Stimulated activated CD8-positive, alpha-beta memory T cell treated with anti-CD3 and anti-CD28 coated beads, Interleukin-2, amount 100 ng/mL, for 1 hour (primary cell): ENCODE measurements around the gene PTPRK.

ENCODE experiments used
- DNase-seq, 2 donors: peaks; one replicate each; pipeline ENCODE4 v3.0.0-alpha.2; 2020; ENCODE audit warnings: low read depth in 2 of 2

The PTPRK gene

DNA sequence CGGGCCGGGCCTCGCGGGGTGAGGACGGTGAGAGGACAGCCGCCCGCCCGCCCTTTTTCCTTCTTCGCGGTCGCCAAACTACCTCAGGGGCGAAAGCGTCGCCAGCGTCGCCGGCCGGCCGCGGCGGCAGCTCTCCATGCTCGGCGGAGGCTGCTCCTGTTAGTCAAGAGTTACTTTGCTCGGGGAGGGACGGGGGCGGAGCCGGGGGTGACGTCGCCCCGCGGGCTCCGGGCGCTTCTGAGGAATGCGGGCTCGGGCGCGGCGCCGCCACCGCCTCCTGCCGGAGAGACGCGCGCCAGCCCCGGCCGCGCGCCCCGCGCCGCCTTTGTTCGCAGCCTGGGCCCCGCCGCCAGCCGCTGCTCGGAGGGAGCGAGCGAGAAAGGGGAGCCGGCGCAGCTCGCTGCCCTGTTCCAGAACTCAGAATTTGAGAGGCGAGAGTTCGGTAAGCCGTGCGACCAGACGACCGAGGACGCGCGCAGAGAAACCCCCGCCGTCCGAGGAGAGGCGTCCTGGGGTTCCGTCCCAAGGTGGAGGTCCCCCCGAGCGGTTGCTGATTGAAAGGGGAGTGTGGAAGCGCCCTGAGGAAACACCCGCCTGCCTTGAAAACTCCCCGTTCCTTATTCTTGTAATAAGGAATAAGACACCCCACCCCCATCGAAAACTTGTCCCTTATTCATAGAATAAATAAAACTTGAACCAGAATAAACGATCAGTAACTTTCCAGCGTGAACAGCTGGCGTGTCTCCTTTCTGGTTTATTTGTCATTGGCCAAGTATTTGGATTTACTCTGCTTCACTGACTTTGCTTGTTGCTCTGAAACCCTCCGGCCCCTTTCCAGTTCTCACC, at the start of gene PTPRK:
TSS of gene PTPRK (minus strand) at position 164 of the 846 bp plus-strand sequence. CDS start 241 bp downstream, outside the sequence.
- DNase-seq: peak; percentile 64 to 75

DNA sequence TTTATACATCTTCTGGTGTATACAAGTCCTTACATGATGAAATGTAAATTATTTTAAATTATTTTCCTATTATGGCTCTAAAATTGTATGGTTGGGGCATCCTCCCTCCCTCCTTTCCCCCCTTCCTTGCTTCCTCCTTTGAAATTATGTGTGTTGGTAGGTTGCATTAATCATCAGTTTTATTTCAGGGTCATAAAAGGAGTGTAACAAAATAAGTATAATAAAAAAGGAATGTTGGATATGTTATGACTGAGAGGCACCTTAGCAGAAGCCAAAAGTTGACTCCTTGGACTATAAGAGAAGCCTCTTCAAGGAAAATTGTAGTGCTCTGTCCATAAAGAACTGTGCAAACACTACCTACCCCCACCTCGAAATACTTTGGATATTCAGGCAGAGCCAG, 46.6 kb upstream of the PTPRK start:
- DNase-seq: no peak

- DNase-seq: no peak
Observed at GRCh38 chr6:128560966-128561365, 40.6 kb upstream of the PTPRK start.

DNA sequence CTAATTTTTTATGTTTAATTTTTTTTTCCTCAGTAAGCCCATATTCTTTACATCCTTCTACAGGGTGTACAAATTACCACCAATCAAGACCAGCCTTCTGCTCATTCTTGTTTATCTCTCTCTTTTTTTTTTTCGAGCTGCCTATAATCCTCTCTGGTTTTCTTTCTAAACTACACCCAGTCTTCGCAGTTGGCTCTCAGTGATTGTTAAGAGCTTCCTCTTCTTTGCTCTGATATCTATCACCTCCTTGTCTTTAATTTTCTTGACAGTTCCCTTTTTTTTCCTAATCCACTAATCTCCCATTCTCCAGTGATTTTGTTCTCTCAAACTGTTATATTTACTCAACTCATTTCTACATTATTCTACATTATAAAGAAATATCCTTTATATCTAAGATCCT, 38.5 kb upstream of the PTPRK start:
- DNase-seq: no peak

GRCh38 chr6:128558021-128558420, 37.6 kb upstream of the PTPRK start:
- DNase-seq: no peak

DNA sequence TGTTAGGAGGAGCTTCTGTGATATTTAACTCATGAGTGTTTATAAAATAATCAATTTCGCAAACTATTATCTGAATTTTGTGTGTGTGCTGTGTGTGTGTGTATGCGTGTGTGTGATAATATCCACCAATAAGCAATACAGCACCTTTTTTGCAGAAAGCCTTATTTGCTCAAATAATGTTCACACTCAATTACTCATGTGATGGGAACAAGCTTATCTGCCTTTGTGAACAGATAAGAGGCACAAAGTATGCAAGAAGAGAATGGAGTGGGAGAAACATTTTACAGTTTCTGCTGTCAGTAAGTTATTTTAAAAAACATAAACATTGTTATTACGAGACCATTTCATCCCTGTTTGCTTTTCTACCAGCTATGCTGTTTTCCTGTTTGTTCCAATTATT, 36.7 kb upstream of the PTPRK start:
- no peak for DNase-seq

DNA sequence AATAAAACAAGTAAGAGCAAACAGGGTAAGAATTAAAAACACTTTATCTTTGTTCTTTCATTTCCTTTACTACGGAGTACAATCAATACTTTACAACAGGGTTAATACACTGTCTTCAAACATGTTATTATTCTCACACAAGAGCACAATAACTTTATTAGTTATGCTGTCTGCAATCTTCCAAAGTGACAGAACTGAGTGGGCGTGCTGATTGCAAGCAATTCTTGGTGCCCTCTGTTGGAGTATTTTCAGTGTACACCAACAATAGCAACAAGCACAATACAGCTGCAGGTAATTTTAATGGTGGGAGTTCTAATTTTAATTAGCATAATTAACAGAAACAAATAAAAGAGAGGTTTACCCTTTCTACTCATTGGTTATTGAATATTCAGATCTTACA, 33.9 kb upstream of the PTPRK start:
- no peak for DNase-seq

- no peak for DNase-seq
Observed at GRCh38 chr6:128541261-128541660, 20.9 kb upstream of the PTPRK start.

DNA sequence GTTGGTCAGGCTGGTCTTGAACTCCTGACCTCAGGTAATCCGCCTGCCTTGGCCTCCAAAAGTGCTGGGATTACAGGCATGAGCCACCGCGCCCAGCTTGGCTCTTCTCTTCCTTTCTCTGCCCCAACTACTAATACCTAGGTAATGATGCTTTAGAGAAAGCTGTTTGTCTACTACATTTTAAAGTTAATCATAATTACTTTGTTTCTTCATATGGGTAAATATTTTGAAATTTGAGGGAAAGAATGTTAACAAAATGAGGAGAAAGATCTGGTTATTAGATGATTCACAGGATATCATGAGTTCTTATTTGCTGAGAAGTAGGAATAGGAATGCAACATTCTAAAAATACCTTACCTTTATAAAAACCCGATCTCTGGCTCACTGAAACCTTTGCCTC, 18.4 kb upstream of the PTPRK start:
- no peak for DNase-seq

GRCh38 chr6:128532827-128533226, 12.4 kb upstream of the PTPRK start:
- DNase-seq: no peak

DNA sequence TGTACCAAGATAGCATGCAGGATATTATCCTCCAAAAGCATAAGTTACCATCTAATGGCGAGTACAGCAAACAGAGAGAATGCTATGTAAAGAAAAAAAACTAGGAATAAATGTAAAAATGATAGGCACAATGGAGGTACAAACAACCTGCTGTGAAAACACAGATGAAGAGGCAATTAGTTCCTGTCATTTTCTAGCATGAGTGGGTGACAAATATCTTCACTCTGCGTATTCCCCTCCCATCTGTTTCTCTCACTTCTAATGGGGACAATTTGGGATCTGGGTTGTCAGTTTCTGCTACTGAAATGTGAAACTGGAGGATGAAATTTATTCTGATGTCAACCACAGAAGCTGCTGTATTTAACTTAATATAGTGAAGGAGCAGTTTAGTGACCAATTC, 11.7 kb upstream of the PTPRK start:
- DNase-seq: no peak

DNA sequence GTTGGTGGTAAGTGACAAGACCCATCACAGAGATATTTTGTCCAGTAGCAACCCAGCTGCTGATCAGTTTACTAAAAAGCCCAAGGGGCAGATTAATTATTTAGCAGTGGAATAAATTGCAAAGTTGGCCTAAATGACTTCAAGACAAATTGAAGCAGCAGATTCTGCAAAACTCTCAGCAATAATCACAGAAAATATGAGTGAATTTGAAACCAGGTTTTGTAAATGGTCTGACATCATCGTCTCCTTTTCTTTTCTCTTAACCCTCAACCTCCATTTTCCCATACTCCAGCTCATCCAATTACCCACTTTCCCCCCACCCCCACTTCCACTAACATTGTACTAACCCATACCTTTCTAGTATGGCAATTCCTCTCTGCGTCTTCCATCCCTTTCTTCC, 11.3 kb upstream of the PTPRK start:
- no peak for DNase-seq

- DNase-seq: no peak
Observed at GRCh38 chr6:128528241-128528640, 7.8 kb upstream of the PTPRK start.

GRCh38 chr6:128527375-128527774, 7.0 kb upstream of the PTPRK start:
- no peak for DNase-seq

GRCh38 chr6:128526152-128526914, 5.9 kb upstream of the PTPRK start:
- DNase-seq: no peak

- no peak for DNase-seq
Observed at GRCh38 chr6:128525406-128525805, 5.0 kb upstream of the PTPRK start.

DNA sequence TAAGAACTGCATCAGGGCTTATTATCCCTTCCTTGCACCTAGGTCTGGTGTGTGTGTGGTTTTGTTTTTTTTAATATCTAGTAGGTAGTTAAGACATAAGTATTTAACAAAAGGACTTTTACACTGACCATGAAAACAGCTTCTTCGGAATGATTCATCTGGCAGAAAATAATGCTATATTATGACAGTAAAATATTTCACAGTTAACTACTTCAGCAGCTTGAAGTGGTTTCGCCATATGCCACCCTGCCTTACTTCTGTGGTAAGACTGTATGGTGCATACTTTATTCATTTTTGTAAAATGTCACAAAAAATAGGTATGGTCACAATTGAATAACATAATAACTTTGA, 858 bp upstream of the PTPRK start:
- no peak for DNase-seq

DNA sequence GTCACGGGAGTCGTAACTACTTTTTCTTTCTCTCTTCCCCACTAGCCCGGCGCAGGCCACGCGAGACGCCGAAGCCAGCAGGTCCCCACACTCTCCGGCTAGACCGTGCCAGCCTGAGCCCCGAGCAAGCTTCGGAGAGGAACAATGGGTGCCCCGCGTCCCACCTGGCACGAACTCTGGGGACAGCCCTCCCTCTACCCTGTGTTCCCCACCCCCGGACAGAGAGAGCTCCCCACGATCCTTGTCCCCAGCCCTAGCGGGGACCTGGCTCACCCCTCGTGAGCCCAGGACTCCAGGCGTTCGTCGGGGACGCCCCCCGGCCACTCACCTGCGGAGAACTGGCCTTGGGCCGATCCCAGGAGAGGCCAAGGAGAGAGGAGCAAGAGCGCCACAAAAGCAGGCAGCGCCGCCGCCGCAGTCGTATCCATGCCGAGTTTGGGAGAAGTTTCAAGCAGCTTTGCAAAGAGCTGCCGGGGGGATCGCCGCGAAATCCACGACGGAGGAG, 416 bp downstream of the PTPRK start:
- peak; percentile 0 to 8 for DNase-seq

DNA sequence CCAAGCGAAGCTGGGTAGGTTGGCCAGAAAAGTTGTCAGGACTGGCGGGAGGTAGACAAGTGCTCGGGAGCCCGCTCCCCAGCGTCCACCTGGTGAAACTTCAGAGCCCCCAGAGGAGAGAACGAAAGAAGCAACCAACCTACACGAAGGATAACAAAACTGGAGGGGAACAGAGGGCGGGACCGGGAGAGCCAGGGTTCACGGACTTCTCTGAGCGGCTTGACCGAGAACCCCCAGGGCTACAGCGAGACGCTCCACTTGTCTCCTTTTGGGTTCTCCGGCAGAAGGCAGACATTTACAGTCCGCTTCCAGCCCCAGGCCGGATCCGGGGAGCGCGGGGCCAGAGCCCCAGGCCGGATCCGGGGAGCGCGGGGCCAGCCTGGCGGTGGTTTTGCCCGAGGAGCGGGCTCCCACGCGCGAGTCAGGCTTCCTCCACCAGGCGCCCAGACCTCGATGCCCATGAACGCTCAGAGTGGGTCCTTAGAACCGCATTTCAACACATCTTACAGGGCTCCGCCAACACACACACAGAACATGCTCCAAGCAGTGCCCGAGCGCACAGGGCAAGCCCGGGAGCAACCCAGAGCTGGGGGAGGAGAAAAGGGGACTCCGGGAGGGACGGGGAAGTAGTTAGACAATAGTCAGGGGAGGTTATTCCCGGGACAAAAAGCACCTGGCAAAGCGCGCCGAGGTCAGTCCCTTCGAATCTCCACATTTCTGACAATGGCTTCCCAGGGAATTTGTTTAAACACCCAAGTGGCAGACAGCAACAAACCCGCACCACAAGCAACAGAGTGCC, 1.1 kb downstream of the PTPRK start:
- DNase-seq: peak; percentile 2

DNA sequence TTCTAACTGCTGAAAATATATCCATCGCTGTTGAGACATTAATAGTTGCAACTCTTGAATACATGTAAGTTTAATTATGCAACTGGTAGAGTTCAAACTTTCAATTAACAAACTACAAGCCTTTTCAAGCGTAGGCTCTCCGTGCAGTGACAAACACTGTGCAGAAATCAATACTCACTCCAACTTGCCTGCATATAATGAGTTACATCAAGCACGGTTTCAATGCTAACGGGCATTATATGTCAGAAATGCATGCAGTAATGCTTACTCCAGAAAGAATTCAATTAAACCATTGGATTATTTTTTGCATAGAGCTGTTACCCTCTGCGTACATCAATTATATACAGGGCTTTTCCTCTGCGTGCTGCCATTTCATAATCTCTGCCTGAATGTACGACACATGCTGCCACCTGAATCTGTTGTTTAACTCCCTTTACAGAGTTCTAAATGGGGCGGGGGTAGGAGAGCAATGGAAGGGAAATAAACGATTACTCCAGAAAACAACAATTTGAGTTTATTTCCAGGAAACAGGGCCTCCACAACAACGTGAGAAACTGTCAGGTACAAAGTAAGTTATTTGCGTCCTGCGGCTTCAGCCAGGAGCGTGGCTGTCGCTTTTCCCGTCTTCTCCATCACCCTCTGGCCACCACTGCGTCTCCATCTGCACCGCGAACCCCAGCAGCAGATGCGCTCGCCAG, 1.8 kb downstream of the PTPRK start:
- no peak for DNase-seq

GRCh38 chr6:128517124-128517523, 3.3 kb downstream of the PTPRK start:
- no peak for DNase-seq

DNA sequence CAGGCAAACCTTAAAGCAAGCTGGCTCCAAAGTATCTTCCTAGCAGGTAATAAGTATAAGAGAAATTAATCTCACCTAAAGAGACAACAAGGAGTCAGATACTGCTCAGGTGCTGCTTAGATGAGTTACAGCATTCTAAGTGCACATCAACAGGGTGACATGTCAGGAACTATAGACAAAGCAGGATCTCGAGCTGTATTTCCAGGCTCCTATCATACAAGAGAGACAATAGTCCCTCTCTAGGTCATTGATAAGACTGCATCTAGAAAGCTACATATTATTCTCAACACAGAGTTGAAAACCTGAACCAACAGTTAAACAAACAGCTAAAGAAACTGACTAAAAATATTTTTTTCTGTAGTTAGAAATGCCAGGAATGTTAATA, 3.9 kb downstream of the PTPRK start:
- no peak for DNase-seq
